Measurements from ENCODE around the gene MRRF.

Gene MRRF

DNA sequence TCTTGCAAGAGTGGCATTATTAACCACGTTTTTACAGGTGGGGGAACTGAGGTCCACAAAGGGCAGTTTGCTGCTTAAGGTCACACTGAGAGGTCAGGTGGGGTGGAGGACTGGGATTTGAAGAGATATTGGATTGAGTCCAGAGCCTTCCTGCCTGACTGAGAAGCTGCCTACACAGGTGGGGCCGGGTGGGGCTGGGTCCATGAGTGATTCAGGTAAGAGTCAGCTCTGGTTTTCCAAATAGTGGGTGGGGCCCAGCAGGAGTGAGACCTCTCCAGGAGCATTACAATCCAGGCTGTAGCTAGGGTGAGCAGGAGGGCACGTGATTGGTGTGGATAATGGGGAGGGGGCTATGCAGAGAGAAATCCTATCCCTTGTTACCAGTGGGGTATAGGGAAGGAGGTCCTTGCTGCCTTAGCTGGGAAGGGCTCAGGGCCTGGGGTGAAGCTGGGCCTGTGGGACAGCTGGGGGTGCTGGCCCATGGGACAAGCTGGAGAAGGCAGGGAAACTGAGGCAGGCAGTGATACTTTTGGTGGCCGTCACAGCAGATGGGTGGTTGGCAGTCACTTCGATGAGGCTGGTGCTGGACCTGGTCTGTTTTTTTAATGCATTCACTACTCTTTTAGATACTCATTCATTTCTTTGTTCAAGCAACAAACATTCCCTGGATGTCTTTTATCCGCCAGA, 103.2 kb downstream of the MRRF start:
- no peak for DNase-seq
- intact Hi-C loops (cut with DNase I): no loop called here

DNA sequence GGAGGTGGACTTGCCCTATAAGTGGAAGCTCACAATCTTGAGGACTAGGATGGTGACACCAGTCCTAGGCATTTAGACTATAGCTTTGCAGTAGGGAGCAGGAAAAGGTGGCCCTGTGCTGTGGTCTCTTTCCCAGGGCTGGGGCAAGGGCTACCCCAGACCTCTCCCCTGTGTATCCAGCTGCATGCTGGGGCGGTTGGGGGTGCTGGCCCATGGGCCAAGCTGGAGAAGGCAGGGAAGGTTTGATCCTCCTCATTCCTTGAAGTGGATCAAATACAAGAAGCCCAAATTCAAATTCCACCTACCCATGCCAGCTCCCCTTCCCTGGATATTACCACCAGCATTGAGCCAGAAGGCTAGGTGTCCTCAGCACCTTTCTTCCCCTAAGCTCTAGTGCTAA, 104.0 kb downstream of the MRRF start:
- intact Hi-C loops (cut with DNase I): no loop called here
- no peak for DNase-seq

DNA sequence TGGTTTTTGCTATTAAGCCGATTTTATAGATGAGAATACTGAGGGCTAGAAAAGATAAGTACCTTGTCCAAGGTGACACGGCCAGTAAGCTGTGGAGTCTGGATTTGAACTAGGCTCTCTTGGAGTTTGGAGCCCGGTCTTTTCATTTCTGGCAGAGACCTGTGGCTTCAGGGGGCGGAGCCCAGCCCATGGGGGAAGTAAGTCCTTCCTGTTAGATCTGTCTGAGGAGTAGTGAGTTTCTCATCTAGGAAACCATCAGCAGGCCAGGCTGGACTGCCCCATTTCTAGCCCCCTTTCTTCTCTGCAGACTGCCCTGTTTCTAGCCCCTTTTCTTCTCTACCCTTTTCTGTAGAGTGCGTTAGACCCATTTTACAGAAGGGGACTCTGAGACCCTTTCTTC, 105.6 kb downstream of the MRRF start:
- intact Hi-C loops (cut with DNase I): no loop called here
- DNase-seq: peak in 8 of 42 donors; percentile 16 to 53 (median 28)

DNA sequence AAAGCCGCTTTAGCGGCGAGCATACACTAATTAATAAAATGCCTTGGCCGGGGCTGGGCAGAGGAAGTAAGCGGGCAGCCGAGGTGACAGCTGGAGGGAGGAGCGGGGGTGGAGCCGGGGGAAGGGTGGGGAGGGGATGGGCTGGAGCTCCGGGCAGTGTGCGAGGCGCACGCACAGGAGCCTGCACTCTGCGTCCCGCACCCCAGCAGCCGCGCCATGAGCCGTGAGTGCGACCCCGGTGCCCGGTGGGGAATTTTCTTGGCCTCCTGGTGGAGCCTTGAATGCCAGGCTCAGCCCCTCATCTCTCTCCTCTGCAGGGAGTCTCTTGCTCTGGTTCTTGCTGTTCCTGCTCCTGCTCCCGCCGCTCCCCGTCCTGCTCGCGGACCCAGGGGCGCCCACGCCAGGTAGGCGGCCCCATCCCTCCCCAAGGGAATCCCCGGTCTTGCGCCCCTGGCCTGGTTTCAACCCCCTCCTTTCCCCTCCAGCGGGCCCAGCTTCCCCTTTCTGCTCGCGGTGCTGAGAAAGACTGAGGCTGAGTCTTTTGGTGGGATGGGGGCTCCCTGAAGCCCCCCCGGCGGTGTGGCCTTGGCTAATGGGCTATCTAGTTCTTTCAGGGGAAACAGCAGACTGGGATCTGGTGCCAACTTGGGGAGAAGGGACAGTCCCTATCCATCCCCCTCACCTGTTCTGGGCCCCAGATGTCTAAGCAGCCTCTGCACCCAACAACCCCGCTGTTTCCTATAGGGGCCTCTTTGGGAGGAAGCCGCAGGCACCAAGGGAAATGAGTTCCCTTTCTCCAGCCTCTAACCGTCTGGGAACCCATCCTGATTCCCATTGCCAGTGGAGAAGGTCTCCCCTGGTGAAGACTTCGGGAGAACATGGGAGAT, 106.4 kb downstream of the MRRF start, which contains the start of gene PTGS1:
TSS of gene PTGS1 (plus strand) at position 156 of the 887 bp plus-strand sequence. CDS start at position 217, 61 bp downstream.
- peak in 8 of 42 donors; percentile 5 to 52 (median 25) for DNase-seq

DNA sequence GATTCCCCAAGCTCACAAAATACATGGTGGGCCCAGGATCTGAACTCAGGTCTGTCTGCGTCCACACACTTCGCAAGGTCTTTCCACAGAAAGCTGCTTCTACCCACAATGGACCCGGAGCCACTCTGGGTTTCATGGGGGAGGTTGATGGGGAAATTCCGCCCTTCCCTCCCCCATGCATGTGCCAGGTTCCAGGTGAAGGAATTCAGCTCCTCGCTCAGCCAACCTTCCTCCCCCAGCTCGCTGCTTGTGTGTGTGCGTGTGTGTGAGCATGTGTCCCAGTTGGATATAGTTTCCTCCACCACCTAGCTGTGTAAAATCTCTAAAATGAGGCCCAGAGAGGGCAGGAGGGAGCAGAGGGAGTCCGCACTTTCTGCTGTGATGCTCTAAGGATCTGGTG, 107.2 kb downstream of the MRRF start:
- DNase-seq: no peak
- intact Hi-C loops (cut with DNase I): no loop called here

More for the DNA sequence above, 106.4 kb downstream of the MRRF start, which contains the start of gene PTGS1:
- intact Hi-C loops (cut with DNase I): no loop called here

DNA sequence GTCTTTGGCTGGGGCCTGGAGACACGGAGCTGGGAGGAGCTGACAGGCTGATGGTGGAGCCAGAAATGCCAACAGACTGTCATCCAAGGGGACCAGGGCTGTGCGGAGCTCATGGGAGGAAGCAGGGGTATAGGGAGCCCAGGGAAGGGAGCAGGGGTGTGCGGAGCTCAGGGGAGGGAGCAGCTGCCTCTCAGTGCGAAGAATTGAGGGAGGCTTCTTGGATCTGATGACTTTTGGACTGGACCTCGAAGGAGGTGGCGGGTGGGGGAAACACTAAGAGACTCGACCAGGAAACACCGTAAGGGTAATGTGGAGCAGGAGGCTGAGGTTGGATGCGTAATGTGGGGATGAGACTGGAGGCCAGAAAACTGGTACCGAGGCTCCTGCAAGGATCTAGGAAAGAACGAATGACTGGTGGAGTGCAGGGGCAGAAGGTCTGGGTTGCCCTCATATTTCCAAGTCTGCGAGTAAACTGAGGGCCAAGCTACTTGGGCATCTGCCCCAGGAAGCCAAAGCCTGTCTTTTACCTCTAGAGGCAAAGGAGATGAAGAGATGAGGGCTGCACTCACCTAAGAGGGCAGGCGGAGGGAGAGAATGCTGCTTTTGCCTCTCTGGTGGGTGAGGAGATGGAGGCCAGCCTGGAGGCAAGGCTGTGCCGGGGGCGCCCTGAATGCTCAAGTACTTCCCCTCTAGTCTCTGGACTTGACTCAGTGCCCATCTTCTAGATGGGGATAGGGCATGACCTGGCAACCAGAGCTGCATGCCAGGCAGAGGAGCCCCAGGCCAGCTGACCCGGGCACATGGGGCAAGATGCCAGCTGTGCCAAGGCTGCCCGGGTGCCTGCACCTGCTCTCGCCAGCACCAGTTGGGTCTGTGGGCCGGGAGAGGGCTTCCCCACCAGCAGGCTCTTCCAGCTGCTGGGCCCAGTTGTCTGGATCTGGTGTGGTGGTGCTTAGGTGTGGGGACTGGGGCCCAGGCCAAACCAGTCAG, 108.5 kb downstream of the MRRF start:
- DNase-seq: no peak
- intact Hi-C loops (cut with DNase I): no loop called here

DNA sequence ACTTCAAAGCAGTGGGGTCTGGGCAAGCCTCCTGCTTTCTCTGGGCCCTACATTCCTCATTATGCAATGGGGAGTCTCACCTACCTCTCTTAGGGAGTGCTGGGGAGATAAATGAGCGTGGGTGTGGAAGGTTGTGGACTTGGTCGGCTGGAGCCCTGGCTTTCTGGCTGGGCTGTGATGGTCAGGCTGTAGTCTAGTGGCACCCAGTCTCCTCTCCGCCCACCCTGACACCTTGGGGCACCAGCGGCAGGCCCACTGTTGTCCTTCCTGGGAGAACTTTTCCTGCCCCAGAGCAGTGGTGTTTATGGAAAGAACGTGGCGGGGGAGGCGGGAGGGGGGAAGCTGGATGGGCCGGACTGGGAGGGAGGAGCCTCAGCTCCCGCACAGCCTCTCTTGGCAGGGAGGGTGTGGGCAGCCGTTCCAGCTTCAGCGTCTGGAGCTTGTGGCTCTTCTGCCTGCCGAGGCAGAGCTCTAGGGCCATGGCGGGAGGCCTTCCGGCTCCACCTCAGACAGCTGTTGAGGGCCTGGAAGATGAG, 110.3 kb downstream of the MRRF start:
- intact Hi-C loops (cut with DNase I): no loop called here
- peak in 18 of 42 donors; percentile 8 to 55 (median 32) for DNase-seq

DNA sequence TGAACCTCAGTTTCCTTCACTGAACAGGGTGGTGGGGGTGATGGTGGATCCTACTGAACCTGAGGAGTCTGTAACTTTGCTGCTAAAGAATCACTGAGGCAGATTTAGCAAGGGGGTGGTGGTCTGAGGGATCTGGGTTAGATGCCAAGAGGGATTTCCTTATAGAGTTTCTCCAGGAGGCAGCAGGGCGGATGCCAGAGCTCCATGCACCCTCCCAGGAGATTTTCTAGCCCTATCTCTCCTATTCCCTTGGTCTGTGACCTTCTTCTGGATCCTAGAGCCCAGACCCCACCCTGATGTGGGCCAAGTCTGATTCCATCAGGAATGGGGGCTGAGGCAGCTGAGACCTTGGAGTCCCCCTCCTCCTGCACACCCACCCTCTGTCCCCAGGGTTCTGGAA, 112.1 kb downstream of the MRRF start:
- intact Hi-C loops (cut with DNase I): no loop called here
- DNase-seq: no peak

DNA sequence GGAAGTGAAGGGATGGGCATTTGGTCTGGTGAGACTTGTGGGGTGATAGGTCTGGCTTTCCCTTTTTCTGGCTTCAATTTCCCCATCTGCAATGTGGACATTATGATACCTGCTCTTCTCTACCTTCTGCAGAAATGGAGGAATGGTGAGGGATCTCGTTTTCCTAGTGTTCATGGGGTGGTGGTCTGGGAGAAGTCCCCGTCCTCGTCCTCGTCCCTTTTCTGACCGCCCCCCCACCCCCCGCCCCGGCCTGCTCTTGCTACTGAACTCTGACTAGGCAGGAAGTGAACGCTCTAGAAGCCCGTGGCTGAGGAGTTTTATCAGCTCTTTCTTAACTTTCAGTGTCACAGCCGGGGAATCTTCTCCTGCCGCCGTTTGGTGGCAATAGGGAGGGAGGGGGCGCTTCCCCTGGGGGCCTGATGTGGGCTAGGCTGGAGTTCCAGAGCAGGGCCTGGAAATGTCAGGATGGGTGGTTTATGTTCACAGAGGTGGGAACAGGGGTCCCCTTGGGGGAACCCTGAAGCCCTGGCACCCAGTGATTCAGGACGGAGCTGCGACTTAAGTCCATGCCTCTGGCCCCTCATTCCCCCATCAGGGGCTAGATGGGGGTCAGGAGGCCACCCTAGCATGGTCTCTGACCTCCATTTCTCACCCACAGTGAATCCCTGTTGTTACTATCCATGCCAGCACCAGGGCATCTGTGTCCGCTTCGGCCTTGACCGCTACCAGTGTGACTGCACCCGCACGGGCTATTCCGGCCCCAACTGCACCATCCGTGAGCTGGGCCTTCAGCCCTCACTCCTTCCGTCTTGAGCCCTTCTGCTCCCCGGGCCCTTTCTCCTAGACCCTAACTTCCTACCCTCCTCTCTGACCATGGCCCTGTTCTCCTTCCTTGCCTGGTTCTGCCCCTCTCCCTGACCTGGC, 112.8 kb downstream of the MRRF start:
- intact Hi-C loops (cut with DNase I): no loop called here
- no peak for DNase-seq

DNA sequence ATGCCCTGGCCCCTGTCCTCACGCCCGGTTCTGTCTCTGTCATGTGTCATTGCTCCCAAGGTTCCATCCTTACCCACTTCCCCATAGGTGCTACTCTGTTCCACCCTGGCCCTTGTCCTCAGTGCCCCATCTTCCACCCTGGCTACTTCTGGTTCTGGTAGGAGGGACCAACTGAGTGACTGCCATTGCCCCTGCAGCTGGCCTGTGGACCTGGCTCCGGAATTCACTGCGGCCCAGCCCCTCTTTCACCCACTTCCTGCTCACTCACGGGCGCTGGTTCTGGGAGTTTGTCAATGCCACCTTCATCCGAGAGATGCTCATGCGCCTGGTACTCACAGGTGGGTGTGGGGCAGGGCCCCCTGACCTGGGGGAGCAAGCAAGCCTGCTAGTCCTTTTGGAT, 113.6 kb downstream of the MRRF start:
- intact Hi-C loops (cut with DNase I): no loop called here
- DNase-seq: no peak

DNA sequence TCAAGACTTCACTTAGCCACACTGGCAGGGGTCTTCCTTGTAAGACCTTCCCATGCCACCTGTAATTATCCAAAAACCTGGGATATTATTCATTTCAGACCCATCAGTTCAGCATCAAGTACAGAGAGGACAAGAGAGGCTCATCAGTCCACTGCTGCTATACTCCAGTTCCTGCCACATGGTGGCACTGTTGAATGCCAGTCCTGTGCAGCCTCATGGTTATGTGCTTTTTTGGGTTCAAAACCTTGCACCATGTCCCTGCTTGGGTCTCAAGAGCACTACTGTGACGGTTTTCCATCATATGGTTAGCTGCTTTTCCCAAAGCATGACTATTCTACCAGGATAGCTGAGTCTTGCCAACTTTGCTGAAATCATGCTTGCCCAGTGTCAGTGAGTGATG, 114.7 kb downstream of the MRRF start:
- no peak for DNase-seq
- intact Hi-C loops (cut with DNase I): no loop called here

DNA sequence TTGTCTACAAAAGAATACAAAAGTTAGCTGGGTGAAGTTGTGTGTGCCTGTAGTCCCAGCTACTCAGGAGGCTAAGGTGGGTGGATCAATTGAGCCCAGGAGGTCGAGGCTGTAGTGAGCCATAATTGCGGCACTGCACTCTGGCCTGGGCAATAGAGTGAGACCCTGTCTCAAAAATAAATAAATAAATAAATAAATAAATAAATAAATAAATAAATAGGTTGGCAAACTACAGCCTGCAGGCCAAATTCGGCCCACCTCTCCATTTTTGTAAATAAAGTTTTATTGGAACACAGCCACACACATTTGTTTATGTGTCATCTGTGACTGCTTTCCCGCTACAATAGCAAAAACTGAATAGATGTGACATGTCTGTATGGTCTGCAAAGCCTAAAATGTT, 115.6 kb downstream of the MRRF start:
- intact Hi-C loops (cut with DNase I): no loop called here
- no peak for DNase-seq

Measured in head of caudate nucleus (tissue), 42 donors.